ENCODE measurements around the gene OSBPL10.

OSBPL10 gene

GRCh38 chr3:31988271-31988670 lies 7.2 kb upstream of the OSBPL10 start:
- in situ Hi-C loops (cut with MboI; ENCODE audit: low pct_unique_long_range_greater_than_20kb, low sequenced_read_pairs, unreplicated experiment) = no loop called here
- no peak for TF ChIP-seq CTCF (IDR thresholded peaks at IDR 0.05; ENCODE audit: extremely low read depth, insufficient read depth, missing control alignments)
- DNase-seq (ENCODE audit: low spot score) = no peak

- no peak for DNase-seq (ENCODE audit: low spot score)
- TF ChIP-seq CTCF (IDR thresholded peaks at IDR 0.05; ENCODE audit: extremely low read depth, insufficient read depth, missing control alignments) = no peak
- in situ Hi-C loops (cut with MboI; ENCODE audit: low pct_unique_long_range_greater_than_20kb, low sequenced_read_pairs, unreplicated experiment) = no loop called here
Measured at GRCh38 chr3:31985831-31986230, 4.8 kb upstream of the OSBPL10 start.

- TF ChIP-seq CTCF (IDR thresholded peaks at IDR 0.05; ENCODE audit: extremely low read depth, insufficient read depth, missing control alignments) = no peak
- no peak for DNase-seq (ENCODE audit: low spot score)
- in situ Hi-C loops (cut with MboI; ENCODE audit: low pct_unique_long_range_greater_than_20kb, low sequenced_read_pairs, unreplicated experiment) = no loop called here
Measured at GRCh38 chr3:31984321-31984720, 3.3 kb upstream of the OSBPL10 start.

- in situ Hi-C loops (cut with MboI; ENCODE audit: low pct_unique_long_range_greater_than_20kb, low sequenced_read_pairs, unreplicated experiment) = no loop called here
- TF ChIP-seq CTCF (IDR thresholded peaks at IDR 0.05; ENCODE audit: extremely low read depth, insufficient read depth, missing control alignments) = no peak
- peak; percentile 34 for DNase-seq (ENCODE audit: low spot score)
Measured at GRCh38 chr3:31980530-31981205, 394 bp downstream of the OSBPL10 start.

GRCh38 chr3:31979001-31979697 lies 1.9 kb downstream of the OSBPL10 start:
- TF ChIP-seq CTCF (IDR thresholded peaks at IDR 0.05; ENCODE audit: extremely low read depth, insufficient read depth, missing control alignments) = no peak
- in situ Hi-C loops (cut with MboI; ENCODE audit: low pct_unique_long_range_greater_than_20kb, low sequenced_read_pairs, unreplicated experiment) = no loop called here

GRCh38 chr3:31978553-31978952 lies 2.5 kb downstream of the OSBPL10 start:
- TF ChIP-seq CTCF (IDR thresholded peaks at IDR 0.05; ENCODE audit: extremely low read depth, insufficient read depth, missing control alignments) = no peak
- DNase-seq (ENCODE audit: low spot score) = no peak
- in situ Hi-C loops (cut with MboI; ENCODE audit: low pct_unique_long_range_greater_than_20kb, low sequenced_read_pairs, unreplicated experiment) = no loop called here

More at GRCh38 chr3:31979001-31979697, 1.9 kb downstream of the OSBPL10 start:
- peak; percentile 59 for DNase-seq (ENCODE audit: low spot score)

Data from GM13977 (cell line).